Measurements from ENCODE around the gene ECE2. TPM values are rescaled to one million over a fixed set of nuclear protein-coding genes. Genes with fewer than 3 reads are reported as not detected.
A peak's percentile ranks its signal among the peaks of the same experiment; 100 is the strongest.

The ECE2 gene
- total and polyA plus RNA-seq, 10 of the 15 experiments (the other 5 are each of a cell fraction or from before 2014, with no cell fraction given): not detected

- TF ChIP-seq SKIL (IDR thresholded peaks at IDR 0.05; ENCODE audit: low read depth, poor library complexity, severe bottlenecking) (no peak), RAD21 (IDR thresholded peaks at IDR 0.05; ENCODE audit: insufficient read depth, low read depth, low read length) (no peak), E2F4 (IDR thresholded peaks at IDR 0.05; ENCODE audit: low read depth, low read length) (no peak), BACH1 (IDR thresholded peaks at IDR 0.05; ENCODE audit: borderline replicate concordance) (no peak), NFIC (IDR thresholded peaks at IDR 0.05; ENCODE audit: low read depth, low read length) (no peak), TCF12 (IDR thresholded peaks at IDR 0.05; ENCODE audit: low read depth, low read length) (0 out of 2 replicates have a peak, but pooled peaks have one; percentile 2), ZNF687 (IDR thresholded peaks at IDR 0.05) (0 out of 2 replicates have a peak, but pooled peaks have one; percentile 29), RFX5 (IDR thresholded peaks at IDR 0.05; ENCODE audit: low read depth, low read length) (no peak), MAX (IDR thresholded peaks at IDR 0.05; ENCODE audit: low read depth, low read length) (no peak; the same call in 1 of the 2 replicates), RB1 (IDR thresholded peaks at IDR 0.05; ENCODE audit: borderline replicate concordance) (no peak), ZNF592 (IDR thresholded peaks at IDR 0.05) (no peak), ZNF207 (IDR thresholded peaks at IDR 0.05; ENCODE audit: borderline replicate concordance) (no peak), ELK1 (IDR thresholded peaks at IDR 0.05; ENCODE audit: low read depth, low read length) (no peak), ZSCAN29 (IDR thresholded peaks at IDR 0.05) (0 out of 2 replicates have a peak, but pooled peaks have one; percentile 34), SP1 (IDR thresholded peaks at IDR 0.05; ENCODE audit: low read depth, low read length) (no peak)
Measured at GRCh38 chr3:184314700-184315542, 39.1 kb downstream of the ECE2 start (continued).
